RWPE2 (cell line): ENCODE measurements around the gene DEGS1.

Experiments
- ATAC-seq: fragments of 200-7000 bp; cut with Tn5 transposase; 3 replicates; pipeline ENCODE4 v1.9.1; 2021; ENCODE audit warnings: low read depth
- DNase-seq: peaks from one replicate; pipeline ENCODE4 v3.0.0-alpha.2; 2020; ENCODE audit warnings: low spot score
- H3K27ac ChIP-seq: fragments of 450-650 bp; 2 replicates; pipeline ENCODE4 v1.5.1; 2017; ENCODE audit warnings: mild to moderate bottlenecking; ENCODE audit not compliant: poor library complexity, severe bottlenecking
- H3K27me3 ChIP-seq: fragments of 250-450 bp; sonication (Bioruptor Pico); 2 replicates; pipeline ENCODE4 v1.5.1; 2021; ENCODE audit warnings: mild to moderate bottlenecking, moderate library complexity; ENCODE audit not compliant: insufficient read depth, poor library complexity, severe bottlenecking
- H3K36me3 ChIP-seq: fragments of 250-450 bp; sonication (Bioruptor Pico); 2 replicates; pipeline ENCODE4 v1.5.1; 2020; ENCODE audit warnings: low read depth, mild to moderate bottlenecking, moderate library complexity
- H3K4me1 ChIP-seq: fragments of 250-450 bp; sonication (Bioruptor Pico); 2 replicates; pipeline ENCODE4 v1.5.1; 2021; ENCODE audit warnings: mild to moderate bottlenecking, moderate library complexity; ENCODE audit not compliant: insufficient read depth, poor library complexity, severe bottlenecking
- H3K4me3 ChIP-seq: fragments of 250-450 bp; sonication (Bioruptor Pico); 2 replicates; pipeline ENCODE4 v1.5.1; 2021; ENCODE audit warnings: mild to moderate bottlenecking, moderate library complexity; ENCODE audit not compliant: severe bottlenecking
- H3K9me3 ChIP-seq: fragments of 250-450 bp; sonication (Bioruptor Pico); 2 replicates; pipeline ENCODE4 v1.5.1; 2021; ENCODE audit warnings: mild to moderate bottlenecking, moderate library complexity; ENCODE audit not compliant: severe bottlenecking
- TF ChIP-seq, protein P1 (sequence below): fragments of 450-650 bp; IDR thresholded peaks from one replicate; pipeline ENCODE4 v1.5.1; 2017; ENCODE audit warnings: mild to moderate bottlenecking, moderate library complexity; ENCODE audit not compliant: poor library complexity, severe bottlenecking

DEGS1 gene

DNA sequence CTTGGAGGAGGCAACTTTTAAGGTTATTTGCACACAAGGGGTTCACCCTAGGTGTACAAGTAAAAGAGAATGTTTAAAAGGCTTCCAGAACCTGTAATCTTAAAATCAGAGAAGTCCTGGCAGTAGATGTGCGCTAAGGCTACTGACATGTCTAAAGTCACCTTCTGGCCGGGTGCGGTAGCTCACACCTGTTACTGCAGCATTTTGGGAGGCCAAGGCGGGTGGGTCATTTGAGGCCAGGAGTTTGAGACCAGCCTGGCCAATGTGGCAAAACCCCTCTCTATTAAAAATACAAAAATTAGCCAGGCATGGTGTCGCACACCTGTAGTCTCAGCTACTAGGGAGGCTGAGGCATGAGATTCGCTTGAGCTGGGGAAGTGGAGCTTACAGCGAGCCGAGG, 20.3 kb upstream of the DEGS1 start:
- ATAC-seq (no peak), DNase-seq (no peak)
- Histone ChIP-seq H3K27ac (no peak overlapping the region), H3K4me3 (no peak overlapping the region), H3K36me3 (peaks cover 6% of the 10 kb centered on the region; the same call in 1 of the 2 replicates), H3K9me3 (no peaks in the 10 kb centered on the region), H3K27me3 (no peaks in the 10 kb centered on the region), H3K4me1 (no peaks in the 10 kb centered on the region)
- TF ChIP-seq, protein P1, sequence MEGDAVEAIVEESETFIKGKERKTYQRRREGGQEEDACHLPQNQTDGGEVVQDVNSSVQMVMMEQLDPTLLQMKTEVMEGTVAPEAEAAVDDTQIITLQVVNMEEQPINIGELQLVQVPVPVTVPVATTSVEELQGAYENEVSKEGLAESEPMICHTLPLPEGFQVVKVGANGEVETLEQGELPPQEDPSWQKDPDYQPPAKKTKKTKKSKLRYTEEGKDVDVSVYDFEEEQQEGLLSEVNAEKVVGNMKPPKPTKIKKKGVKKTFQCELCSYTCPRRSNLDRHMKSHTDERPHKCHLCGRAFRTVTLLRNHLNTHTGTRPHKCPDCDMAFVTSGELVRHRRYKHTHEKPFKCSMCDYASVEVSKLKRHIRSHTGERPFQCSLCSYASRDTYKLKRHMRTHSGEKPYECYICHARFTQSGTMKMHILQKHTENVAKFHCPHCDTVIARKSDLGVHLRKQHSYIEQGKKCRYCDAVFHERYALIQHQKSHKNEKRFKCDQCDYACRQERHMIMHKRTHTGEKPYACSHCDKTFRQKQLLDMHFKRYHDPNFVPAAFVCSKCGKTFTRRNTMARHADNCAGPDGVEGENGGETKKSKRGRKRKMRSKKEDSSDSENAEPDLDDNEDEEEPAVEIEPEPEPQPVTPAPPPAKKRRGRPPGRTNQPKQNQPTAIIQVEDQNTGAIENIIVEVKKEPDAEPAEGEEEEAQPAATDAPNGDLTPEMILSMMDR: no peak

DNA sequence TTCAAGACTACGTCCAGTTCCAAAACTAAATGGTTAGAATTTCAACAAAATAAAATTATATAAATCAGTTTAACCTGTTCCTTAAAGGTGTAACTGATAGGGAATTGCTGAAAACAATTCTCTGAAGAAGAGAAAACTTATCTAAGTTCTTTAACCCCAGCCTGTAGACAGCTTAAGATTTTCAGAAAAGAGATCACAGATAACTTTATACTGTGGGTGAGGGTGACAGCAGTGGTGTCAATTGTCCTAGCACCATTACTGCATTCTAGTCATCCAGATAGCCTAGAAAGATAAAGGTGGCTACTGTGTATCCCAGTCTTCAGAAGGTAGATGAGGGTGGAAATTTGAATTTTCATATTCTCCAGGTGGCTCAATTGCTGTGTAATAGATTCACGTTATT, 19.7 kb upstream of the DEGS1 start:
- Histone ChIP-seq H3K27me3 (no peaks in the 10 kb centered on the region), H3K9me3 (no peaks in the 10 kb centered on the region), H3K4me1 (no peaks in the 10 kb centered on the region), H3K27ac (no peak overlapping the region), H3K36me3 (peaks cover 3% of the 10 kb centered on the region; the same call in 1 of the 2 replicates), H3K4me3 (no peak overlapping the region)
- no peak for ATAC-seq
- TF ChIP-seq, protein P1: no peak
- DNase-seq: no peak

DNA sequence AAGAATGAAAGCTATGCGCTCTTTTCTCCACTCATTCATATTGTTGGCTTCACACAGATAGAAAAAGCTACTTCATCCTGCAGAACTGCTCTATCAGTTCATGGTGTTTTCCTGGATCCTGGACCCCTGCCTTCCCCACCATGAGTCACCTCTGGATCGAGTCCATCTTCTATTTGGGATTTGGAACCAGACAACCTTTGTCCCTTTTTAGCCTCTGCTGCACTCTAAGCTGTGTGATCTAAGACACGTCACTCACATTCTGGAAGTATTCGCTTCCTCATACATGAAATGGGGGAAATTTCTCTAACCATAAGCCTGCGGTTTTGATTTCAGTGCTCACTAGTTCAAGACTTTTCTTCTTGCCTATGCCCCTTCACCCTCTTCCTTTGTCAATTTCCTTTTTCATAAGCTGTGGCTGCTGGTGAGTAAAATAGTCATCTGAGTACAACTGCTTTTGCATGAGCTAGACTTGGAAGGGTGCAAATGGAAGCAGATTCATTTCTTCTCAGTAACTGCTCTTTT, 14.1 kb upstream of the DEGS1 start:
- no peaks in the 10 kb centered on the region for H3K36me3 ChIP-seq
- no peak for ATAC-seq
- no peaks in the 10 kb centered on the region for H3K9me3 ChIP-seq
- H3K4me1 ChIP-seq: no peaks in the 10 kb centered on the region
- no peaks in the 10 kb centered on the region for H3K27me3 ChIP-seq
- TF ChIP-seq, protein P1: no peak
- no peak for DNase-seq
- H3K27ac ChIP-seq: no peak overlapping the region
- H3K4me3 ChIP-seq: no peak overlapping the region

DNA sequence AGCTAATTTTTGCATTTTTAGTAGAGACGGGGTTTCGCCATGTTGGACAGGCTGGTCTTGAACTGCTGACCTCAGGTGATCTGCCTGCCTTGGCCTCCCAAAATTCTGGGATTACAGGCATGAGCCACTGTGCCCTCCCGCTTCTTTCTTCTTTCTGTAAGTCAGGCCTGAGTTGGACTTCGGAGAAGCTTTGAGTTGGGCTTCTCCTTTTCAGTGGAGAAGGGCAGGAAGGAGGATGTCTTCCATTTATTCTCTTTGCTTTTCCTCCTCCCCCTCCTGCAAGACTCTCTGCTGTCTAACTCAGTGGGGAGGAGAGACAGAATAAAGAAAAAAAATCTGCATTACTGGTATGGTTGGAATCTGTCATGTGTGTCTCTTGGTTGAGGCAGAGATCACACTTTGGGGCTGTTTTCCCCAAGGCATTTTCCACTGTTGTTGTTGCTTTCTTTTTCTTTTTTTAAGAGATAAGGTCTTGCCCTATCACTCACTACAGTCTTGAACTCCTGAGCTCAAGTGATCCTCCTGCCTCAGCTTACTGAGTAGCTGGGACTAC, 13.2 kb upstream of the DEGS1 start:
- H3K36me3 ChIP-seq: no peaks in the 10 kb centered on the region
- DNase-seq (no peak), ATAC-seq (no peak)
- no peak overlapping the region for H3K4me3 ChIP-seq
- TF ChIP-seq, protein P1: no peak
- no peaks in the 10 kb centered on the region for H3K27me3 ChIP-seq
- no peak overlapping the region for H3K27ac ChIP-seq
- no peaks in the 10 kb centered on the region for H3K9me3 ChIP-seq
- no peaks in the 10 kb centered on the region for H3K4me1 ChIP-seq

DNA sequence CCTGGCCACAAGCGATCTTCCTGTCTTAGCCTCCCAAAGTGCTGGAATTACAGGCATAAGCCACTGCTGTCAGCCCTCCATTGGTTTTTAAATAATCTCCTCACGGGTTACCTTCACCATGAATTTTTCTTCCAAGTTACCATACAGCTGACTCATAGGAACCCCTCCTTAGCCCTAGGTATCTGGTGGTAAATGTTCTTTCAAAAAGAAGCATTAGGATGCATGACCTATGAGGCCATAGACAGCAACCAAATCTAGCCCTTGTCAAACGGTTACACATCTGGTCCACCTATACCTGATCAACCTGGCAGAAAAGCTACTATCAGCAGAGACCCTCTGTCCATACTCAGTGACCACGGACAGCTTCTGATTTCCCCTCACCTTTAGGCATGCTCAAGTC, 12.7 kb upstream of the DEGS1 start:
- Histone ChIP-seq H3K27ac (no peak overlapping the region), H3K27me3 (no peaks in the 10 kb centered on the region), H3K9me3 (no peaks in the 10 kb centered on the region), H3K4me1 (no peaks in the 10 kb centered on the region), H3K4me3 (no peak overlapping the region), H3K36me3 (no peaks in the 10 kb centered on the region)
- TF ChIP-seq, protein P1: no peak
- DNase-seq: no peak
- ATAC-seq: no peak
